H1 (cell line): Measurements from ENCODE around the gene TOMM6. TPM values are rescaled to one million over a fixed set of nuclear protein-coding genes. Genes with fewer than 3 reads are reported as not detected.

Experiments
- CHD2 ChIP-seq: IDR thresholded peaks from 2 replicates; pipeline ENCODE4 v1.6.1; 2012; ENCODE audit warnings: low read length, improper control_type of control experiment
- MAX ChIP-seq: IDR thresholded peaks from 2 replicates; pipeline ENCODE4 v1.6.1; 2012; ENCODE audit warnings: inconsistent platforms
- RBBP5 ChIP-seq: IDR thresholded peaks from 2 replicates; pipeline ENCODE4 v1.7.1; 2012; ENCODE audit warnings: low read depth, mild to moderate bottlenecking, inconsistent platforms, low read length, moderate library complexity, borderline replicate concordance
- TBP ChIP-seq: IDR thresholded peaks from 2 replicates; pipeline ENCODE4 v1.6.1; 2011; ENCODE audit warnings: low read depth, low read length, improper control_type of control experiment
- polyA plus RNA-seq, 7 experiments: library from polyadenylated mRNA; depleted of rRNA in 3 of 7; stranded (reverse) in 5 of 7; unstranded in 2 of 7; fragments of >200 nt in 5 of 7; fragments of 200-250 nt in 2 of 7; gene quantifications; 1 replicate in 5 of 7; 2 replicates in 1 of 7; 4 replicates in 1 of 7; pipeline versions ENCODE4 v1.2.1 to v1.2.3, GENCODE V29; 2011 to 2013; ENCODE audit warnings: missing spikeins in 2 of 7, mixed read lengths in 2 of 7
- total RNA-seq: library from RNA; stranded (reverse); fragmentation: NEBNext Ultra II Directional; extraction: Animal tissue kit (Norgen Biotek cat#: 25700); gene quantifications from 2 replicates; pipeline ENCODE4 v1.2.1, GENCODE V29; 2021

TOMM6 gene
- total and polyA plus RNA-seq, 2 of the 8 experiments (the other 6 are each of a cell fraction or from before 2014, with no cell fraction given): 228 to 560 TPM

GRCh38 chr6:41783106-41783780 lies 4.3 kb upstream of the TOMM6 start (continued):
- TF ChIP-seq CHD2 (no peak), RBBP5 (no peak), MAX (no peak), TBP (no peak)
